KG1 (cell line): ENCODE measurements around the gene MORN5.

ENCODE experiments used
- DNase-seq: peaks from one replicate; lab custom pipeline; 2025; lab: John Stamatoyannopoulos, UW

MORN5 gene

GRCh38 chr9:122216798-122217418 is 57.2 kb downstream of the MORN5 start:
- DNase-seq: no peak

GRCh38 chr9:122217640-122218039 is 57.9 kb downstream of the MORN5 start:
- DNase-seq: peak; percentile 26

- DNase-seq: no peak
Observed at GRCh38 chr9:122218071-122218934, 58.6 kb downstream of the MORN5 start.

- peak; percentile 72 for DNase-seq
Observed at GRCh38 chr9:122218935-122219855, 59.5 kb downstream of the MORN5 start.

- no peak for DNase-seq
Observed at GRCh38 chr9:122219856-122220672, 60.4 kb downstream of the MORN5 start.

GRCh38 chr9:122220673-122221182 is 61.0 kb downstream of the MORN5 start:
- no peak for DNase-seq

GRCh38 chr9:122221183-122221811 is 61.6 kb downstream of the MORN5 start:
- no peak for DNase-seq

- DNase-seq: no peak
Observed at GRCh38 chr9:122222791-122223190, 63.1 kb downstream of the MORN5 start.

GRCh38 chr9:122223435-122223834 is 63.7 kb downstream of the MORN5 start:
- no peak for DNase-seq

GRCh38 chr9:122225312-122226141 is 65.8 kb downstream of the MORN5 start:
- no peak for DNase-seq

- no peak for DNase-seq
Observed at GRCh38 chr9:122226142-122226757, 66.5 kb downstream of the MORN5 start.

GRCh38 chr9:122226758-122227574 is 67.3 kb downstream of the MORN5 start:
- DNase-seq: no peak

- DNase-seq: no peak
Observed at GRCh38 chr9:122227575-122227900, 67.8 kb downstream of the MORN5 start.

- no peak for DNase-seq
Observed at GRCh38 chr9:122228191-122228567, 68.5 kb downstream of the MORN5 start.

GRCh38 chr9:122228568-122229484 is 69.1 kb downstream of the MORN5 start, which contains the start of gene LHX6:
LHX6 (minus strand) TSS chr9:122228957; CDS start chr9:122228740, 217 bp downstream.
- DNase-seq: no peak

- DNase-seq: no peak
Observed at GRCh38 chr9:122229485-122229837, 69.8 kb downstream of the MORN5 start.

GRCh38 chr9:122232796-122233306 is 73.1 kb downstream of the MORN5 start:
- DNase-seq: no peak
